NCI-H748 (cell line): ENCODE measurements around the gene LYPD6B.
A peak's percentile ranks its signal among the peaks of the same experiment; 100 is the strongest.
"Not testable (repeated sequence)": the region's sequence is repeated elsewhere in the genome, so short reads cannot be mapped to it uniquely, and the experiment has no call there.

Experiments used
- DNase-seq: peaks from one replicate; lab custom pipeline; 2025; ENCODE audit not compliant: unreplicated experiment; lab: John Stamatoyannopoulos, UW

Gene LYPD6B

GRCh38 chr2:149185942-149186490 lies 147.5 kb downstream of the LYPD6B start:
- no peak for DNase-seq

GRCh38 chr2:149187057-149187456 lies 148.6 kb downstream of the LYPD6B start:
- DNase-seq, result no peak

GRCh38 chr2:149188291-149188690 lies 149.8 kb downstream of the LYPD6B start:
- DNase-seq, result no peak

GRCh38 chr2:149189769-149190168 lies 151.3 kb downstream of the LYPD6B start:
- DNase-seq, result no peak

- no peak for DNase-seq
Measured at GRCh38 chr2:149191915-149192314, 153.4 kb downstream of the LYPD6B start.

GRCh38 chr2:149192427-149192826 lies 153.9 kb downstream of the LYPD6B start:
- DNase-seq, result no peak

DNA sequence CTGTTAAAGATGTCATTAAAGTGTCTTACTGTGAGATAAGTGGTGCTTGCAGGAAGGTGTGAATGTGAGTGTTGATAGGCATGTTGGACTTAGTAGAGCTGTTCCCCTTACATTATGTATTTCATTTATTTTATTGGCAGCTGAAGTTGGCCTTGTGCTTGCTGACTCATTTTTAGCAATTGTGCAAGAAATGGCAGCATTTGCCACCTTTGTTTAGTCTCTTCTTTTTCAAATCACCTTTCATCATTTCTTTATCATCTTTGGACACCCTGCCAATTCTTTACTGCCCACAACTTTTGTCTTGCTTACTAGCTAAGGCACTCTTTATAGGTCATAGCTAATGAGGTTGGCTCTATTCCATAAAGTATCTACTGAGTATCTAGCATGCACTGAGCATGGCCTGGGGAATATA lies 161.6 kb downstream of the LYPD6B start:
- DNase-seq, result no peak

GRCh38 chr2:149204686-149205085 lies 166.2 kb downstream of the LYPD6B start:
- no peak for DNase-seq

DNA sequence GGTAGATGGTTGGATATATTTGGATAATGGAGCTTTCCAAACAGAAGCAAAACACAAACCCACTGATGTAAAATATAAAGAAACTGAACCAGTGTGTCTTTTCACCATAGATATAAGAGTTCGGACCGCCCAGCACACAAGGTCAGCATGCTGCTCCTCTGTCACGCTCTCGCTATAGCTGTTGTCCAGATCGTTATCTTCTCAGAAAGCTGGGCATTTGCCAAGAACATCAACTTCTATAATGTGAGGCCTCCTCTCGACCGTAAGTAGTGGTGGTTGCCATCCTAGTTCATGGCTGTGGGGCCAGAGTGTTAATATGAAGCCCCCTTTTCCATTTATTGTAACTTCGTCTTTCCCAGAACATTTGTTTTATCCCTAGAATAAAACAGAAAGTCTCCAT lies 166.6 kb downstream of the LYPD6B start:
- peak; percentile 32 for DNase-seq

GRCh38 chr2:149213764-149214493 lies 175.4 kb downstream of the LYPD6B start:
- no peak for DNase-seq

DNA sequence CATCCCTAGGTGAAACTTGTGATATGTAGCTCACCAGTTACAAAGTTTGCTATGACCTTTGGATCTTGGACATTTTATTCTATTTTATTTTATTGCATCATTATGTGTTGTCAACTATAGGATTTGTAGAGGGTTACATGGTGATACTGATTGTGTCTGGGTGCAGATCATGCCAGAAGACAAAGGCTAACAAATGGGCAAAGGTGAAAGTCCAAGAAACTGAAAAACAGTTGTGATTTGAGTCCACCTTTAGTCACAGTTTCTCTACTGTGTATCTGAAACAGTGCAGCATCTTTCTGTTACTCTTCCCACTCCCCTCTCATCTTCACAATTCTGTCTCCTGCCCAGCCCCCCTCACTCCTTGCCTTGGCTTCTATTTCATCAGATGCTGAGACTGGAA lies 180.0 kb downstream of the LYPD6B start:
- DNase-seq, result no peak

DNA sequence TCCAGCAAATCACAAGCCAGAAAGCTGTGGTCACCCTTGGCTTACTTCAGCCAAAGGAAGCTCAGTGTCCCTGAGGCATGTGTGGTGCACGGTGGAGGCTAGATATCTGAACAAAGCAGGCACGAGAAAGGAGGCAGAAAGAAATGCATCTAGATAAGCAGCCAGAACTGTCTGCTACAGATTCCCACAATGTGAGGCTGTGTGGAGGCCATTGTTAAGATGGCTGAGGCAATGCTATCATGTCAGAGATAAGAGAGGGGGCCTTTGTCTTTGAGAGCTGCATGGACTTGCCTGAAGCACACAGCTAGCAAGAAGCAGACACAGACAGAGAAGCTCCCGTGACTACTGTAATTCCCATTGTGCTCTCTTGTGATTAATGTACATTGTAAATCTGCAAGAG lies 181.4 kb downstream of the LYPD6B start:
- DNase-seq, result no peak

GRCh38 chr2:149221002-149221401 lies 182.5 kb downstream of the LYPD6B start:
- DNase-seq, result no peak

DNA sequence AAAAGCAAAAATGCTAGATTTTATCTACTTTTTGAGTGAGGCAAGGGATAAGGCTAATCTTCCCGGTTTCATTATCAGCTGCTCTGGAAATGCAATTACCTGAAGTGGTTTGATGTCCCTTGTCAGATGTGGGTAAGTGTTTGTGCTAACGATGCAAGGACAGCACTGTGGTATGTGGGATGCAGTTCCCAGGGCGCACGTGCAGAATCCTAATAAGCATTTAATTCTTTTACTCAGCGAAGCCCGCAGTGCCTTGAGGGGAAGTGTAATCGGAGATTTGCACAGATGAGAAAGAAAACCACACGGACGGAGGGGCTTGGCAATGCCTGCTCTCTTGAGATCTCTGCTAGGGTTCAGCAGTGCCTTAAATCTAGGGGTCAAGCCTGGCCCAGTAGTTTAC lies 183.4 kb downstream of the LYPD6B start:
- no peak for DNase-seq

DNA sequence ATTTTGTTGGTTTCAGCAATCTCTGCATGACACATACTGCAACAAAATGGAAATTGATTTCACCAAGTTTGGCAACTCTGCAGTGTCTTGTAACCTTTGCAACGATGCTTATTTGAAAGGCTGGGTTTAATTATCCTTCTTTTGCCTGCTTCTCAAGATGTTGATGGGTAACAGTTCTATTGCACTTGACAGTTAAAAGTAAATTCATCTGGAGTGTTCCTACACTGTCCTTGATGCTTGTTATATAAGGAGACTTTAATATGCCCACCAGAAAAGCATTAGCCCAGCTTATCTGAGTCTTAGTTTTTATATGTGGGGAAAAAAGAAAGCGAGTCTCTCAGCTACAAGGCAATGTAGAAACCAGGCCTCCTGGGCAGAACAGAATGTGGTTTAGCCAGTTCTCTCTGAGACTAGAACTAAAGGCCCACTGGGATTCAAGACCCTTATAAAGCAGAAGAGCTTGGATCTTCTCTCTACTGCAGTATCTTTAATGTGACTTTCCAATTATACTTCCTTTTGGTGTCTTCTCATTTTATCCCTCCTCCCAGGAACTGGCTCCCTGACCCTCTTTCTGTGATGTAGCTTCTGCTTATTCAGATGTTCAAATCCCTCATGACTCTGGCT lies 185.1 kb downstream of the LYPD6B start:
- no peak for DNase-seq

DNA sequence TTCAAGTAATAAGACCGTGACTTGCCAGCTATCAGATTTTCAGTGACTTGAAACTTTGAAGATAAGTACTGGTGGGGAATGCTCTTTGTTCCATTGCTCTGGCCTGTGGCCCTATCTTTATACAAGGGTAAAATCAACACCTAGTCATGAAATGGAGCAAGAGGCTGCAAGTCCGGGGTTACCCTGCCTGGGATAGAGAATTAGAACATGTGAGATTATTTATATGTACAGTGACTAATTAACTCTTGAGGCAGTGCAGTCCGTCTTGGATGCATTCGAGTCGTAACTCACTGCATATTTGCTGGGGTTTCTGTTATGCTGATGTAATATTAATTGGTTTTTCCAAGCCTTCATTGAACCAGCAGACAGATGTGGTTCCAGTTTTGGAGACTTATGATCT lies 186.0 kb downstream of the LYPD6B start:
- DNase-seq, result no peak

DNA sequence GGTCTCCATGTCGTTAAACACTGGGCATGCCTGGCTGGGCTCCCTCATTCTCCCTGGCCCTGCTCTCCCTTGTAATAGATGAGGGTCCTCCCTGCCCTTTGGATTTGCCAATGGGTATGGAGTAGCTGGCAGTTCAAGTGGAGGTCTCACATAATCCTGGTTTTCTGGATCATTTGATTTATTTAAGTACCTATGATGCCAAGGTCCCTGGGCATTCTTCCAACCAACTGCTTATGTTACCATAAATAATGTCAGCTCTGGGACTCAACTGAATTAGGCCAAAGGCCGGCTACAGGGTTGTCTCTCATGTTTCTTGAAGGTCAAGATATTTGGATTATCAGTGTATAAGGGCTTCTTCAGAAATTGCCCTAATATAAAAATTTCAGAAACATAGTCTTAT lies 186.9 kb downstream of the LYPD6B start:
- DNase-seq, result no peak

DNA sequence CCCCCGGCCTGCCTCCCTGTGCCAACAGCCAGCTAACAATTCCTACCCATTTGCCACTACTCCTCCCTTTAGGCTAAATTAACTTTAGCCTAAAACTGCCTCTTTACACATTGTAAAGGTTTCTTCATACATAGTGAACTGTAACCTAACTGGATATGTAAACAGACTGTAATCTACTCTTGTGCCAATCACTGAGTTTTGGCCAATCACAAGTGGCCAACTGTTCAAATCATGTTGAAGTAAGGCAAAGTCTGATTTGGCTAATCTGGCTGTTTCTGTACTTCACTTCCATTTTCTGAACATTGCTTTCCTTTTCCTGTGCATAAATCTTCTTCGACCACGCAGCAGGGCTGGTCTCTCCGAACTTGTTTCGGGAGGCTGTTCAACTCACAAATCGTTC lies 188.3 kb downstream of the LYPD6B start:
- no peak for DNase-seq

GRCh38 chr2:149235816-149236375 lies 197.4 kb downstream of the LYPD6B start:
- no peak for DNase-seq

- DNase-seq, result no peak
Measured at GRCh38 chr2:149236410-149236809, 197.9 kb downstream of the LYPD6B start.

DNA sequence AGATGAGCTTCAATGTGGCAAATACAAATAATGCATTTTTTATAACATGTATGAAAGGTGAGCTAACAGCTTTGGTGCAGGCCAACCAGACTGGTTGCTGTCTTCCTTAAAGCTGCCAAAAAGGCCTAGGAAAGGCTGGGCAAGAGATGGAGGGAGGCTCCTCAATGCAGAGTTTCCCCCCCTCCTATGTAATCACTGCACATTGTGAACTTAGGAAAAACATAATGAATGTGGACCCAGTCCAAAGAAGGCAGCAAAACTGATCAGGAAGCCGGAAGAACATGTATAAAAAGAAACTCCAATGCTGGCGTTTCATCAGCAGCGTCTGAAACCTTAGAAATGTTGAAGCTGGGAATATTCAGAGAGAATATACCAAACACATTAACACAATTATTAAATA lies 207.7 kb downstream of the LYPD6B start:
- no peak for DNase-seq

- not testable (repeated sequence) for DNase-seq
Measured at GRCh38 chr2:149251436-149251835, 212.9 kb downstream of the LYPD6B start.
